Neutrophil (primary cell): Measurements from ENCODE around the gene GABRB2.

Experiments used
- H3K27ac ChIP-seq: fragments of 200-600 bp; sonication (generic); 2 replicates; pipeline ENCODE4 v1.5.1; 2016; ENCODE audit warnings: mild to moderate bottlenecking, moderate library complexity
- H3K27me3 ChIP-seq: fragments of 200-600 bp; sonication (generic); 2 replicates; pipeline ENCODE4 v1.6.0; 2016; ENCODE audit warnings: mild to moderate bottlenecking
- H3K36me3 ChIP-seq: fragments of 200-600 bp; sonication (generic); 2 replicates; pipeline ENCODE4 v1.5.1; 2017
- H3K4me1 ChIP-seq, 2 experiments: fragments of 200-600 bp in 1 of 2; sonication (generic) in 1 of 2; 1 replicate in 1 of 2; 2 replicates in 1 of 2; pipeline versions ENCODE4 v1.5.1 to v1.6.1; 2013 to 2016; ENCODE audit warnings: low read depth in 1 of 2, low read length in 1 of 2, mild to moderate bottlenecking in 1 of 2, moderate library complexity in 1 of 2; ENCODE audit not compliant: control insufficient read depth in 1 of 2, insufficient read depth in 1 of 2
- H3K4me3 ChIP-seq, 2 experiments: fragments of 200-600 bp in 1 of 2; sonication (generic) in 1 of 2; 1 replicate in 1 of 2; 2 replicates in 1 of 2; pipeline ENCODE4 v1.5.1; 2013 to 2016; ENCODE audit warnings: low read depth in 1 of 2, low read length in 1 of 2, mild to moderate bottlenecking in 1 of 2, moderate library complexity in 1 of 2
- H3K9me3 ChIP-seq: fragments of 200-600 bp; sonication (generic); 2 replicates; pipeline ENCODE4 v1.5.1; 2016
- TF ChIP-seq, protein P1 (sequence below): fragments of 200-600 bp; sonication (generic); IDR thresholded peaks from 2 replicates; pipeline ENCODE4 v1.5.1; 2016; ENCODE audit warnings: antibody characterized with exemption

GABRB2 gene

DNA sequence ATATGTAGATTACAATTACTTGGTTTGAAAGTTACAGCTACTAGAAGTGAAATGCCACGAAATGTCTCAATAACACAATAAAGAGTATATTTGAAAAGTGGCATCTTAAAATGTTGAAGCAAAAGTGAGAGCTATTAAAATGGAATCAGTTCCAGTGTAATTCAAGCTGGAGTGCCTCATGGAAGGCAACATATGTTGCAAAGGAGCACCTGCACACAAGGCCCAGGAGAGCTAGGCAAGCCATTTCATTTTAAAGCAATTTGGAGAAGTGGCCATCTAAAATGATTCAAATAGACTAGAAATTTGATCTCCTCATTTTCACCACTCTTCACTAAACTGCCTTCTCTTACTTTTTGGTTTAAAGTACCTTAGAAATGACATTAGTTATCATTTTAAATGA, 167.8 kb downstream of the GABRB2 start:
- TF ChIP-seq, protein P1, sequence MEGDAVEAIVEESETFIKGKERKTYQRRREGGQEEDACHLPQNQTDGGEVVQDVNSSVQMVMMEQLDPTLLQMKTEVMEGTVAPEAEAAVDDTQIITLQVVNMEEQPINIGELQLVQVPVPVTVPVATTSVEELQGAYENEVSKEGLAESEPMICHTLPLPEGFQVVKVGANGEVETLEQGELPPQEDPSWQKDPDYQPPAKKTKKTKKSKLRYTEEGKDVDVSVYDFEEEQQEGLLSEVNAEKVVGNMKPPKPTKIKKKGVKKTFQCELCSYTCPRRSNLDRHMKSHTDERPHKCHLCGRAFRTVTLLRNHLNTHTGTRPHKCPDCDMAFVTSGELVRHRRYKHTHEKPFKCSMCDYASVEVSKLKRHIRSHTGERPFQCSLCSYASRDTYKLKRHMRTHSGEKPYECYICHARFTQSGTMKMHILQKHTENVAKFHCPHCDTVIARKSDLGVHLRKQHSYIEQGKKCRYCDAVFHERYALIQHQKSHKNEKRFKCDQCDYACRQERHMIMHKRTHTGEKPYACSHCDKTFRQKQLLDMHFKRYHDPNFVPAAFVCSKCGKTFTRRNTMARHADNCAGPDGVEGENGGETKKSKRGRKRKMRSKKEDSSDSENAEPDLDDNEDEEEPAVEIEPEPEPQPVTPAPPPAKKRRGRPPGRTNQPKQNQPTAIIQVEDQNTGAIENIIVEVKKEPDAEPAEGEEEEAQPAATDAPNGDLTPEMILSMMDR: no peak
- Histone ChIP-seq H3K27ac (no peak overlapping the region), H3K36me3 (no peaks in the 10 kb centered on the region), H3K9me3 (no peaks in the 10 kb centered on the region), H3K4me3 (no peak overlapping the region), H3K27me3 (no peaks in the 10 kb centered on the region), H3K4me1 (no peaks in the 10 kb centered on the region)

DNA sequence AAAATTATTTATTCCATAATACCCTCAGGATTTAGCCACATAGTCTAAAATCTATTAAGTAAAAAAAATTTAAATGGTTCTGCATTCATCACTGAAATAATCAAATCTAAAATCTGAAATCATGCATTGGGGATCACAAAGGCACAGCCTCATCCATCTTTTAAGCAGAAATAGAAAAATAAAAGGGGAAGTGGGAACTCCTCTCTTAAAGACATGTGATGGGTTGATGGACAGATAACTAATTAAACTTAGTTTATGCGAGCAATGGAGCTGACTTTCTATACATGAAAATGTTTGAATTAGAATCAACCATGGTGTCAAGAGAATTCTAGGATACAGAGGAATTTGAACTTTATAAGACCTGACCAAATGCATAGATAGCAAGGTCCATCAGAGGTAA, 170.5 kb downstream of the GABRB2 start:
- Histone ChIP-seq H3K4me3 (no peak overlapping the region), H3K27ac (no peak overlapping the region), H3K9me3 (no peaks in the 10 kb centered on the region), H3K4me1 (no peaks in the 10 kb centered on the region), H3K27me3 (no peaks in the 10 kb centered on the region), H3K36me3 (no peaks in the 10 kb centered on the region)
- TF ChIP-seq, protein P1: no peak

DNA sequence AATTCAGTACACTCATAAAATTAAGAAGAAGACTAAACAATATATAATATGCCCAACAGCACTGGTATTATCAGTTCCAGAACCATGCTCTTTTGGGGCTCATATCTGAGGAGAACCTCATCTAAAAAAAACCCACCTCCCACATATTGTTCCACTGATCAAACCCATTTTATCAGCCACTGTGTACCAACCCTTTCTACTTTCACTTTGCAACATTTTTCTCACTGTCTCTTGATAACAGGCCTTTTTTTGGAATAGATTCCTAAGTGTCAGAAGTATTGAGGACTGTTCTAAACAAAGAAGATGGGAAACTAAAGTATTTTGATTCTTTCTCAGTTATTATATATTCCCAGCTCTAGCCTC, 173.2 kb downstream of the GABRB2 start:
- Histone ChIP-seq H3K36me3 (no peaks in the 10 kb centered on the region), H3K27ac (no peak overlapping the region), H3K27me3 (no peaks in the 10 kb centered on the region), H3K9me3 (no peaks in the 10 kb centered on the region), H3K4me1 (no peaks in the 10 kb centered on the region), H3K4me3 (no peak overlapping the region)
- TF ChIP-seq, protein P1: no peak

DNA sequence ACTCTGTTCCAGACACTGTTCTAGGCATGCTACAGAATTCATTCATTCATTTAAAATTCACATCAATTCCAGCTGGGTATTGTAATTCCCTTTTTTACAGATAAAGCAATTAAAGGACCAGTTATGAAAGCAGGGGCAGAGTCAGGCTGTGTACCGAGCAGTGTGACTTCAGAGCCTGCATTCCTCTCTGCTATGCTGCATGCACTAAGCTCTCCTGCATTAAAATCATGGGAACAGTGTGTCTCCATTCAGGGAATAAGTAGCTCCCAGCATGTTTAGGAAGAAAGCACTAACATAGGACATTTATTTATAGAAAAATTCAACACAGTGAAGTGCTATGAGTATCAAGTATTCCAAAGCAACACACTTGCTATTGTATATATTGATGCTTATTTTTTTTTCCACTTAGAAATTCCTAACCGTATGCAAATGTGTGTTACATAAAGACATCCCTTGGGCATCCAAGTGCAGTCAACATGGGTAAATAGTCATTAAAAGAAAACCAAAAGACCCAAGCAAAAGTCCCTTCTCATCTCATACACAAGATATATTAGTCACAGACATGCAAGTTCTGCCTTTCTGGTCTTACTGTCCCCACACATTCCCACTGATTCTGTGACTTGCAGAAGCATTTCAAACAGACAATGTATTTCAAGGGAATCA, 173.7 kb downstream of the GABRB2 start:
- H3K4me1 ChIP-seq: no peaks in the 10 kb centered on the region
- H3K4me3 ChIP-seq: no peak overlapping the region
- no peaks in the 10 kb centered on the region for H3K27me3 ChIP-seq
- TF ChIP-seq, protein P1: no peak
- no peaks in the 10 kb centered on the region for H3K36me3 ChIP-seq
- no peak overlapping the region for H3K27ac ChIP-seq
- H3K9me3 ChIP-seq: no peaks in the 10 kb centered on the region

DNA sequence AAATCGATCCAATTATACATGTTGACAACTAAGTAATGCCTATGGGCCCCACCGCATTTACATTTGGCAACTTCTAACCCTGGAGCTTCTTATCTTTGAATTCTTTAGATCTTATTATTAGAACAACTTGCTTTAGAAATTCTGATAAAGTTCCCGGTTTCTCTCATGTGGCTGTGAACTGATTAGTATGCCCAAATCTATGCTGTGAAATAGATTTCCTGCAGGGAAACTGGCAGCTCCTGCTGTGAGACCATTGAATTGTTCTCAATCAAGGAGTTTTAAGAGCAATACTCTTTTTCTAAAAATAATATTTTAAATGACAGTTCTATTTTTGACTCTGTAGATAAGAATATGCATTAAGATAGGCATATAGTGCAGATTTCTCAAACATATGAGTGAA, 177.5 kb downstream of the GABRB2 start:
- H3K36me3 ChIP-seq: no peaks in the 10 kb centered on the region
- H3K9me3 ChIP-seq: no peaks in the 10 kb centered on the region
- no peak overlapping the region for H3K4me3 ChIP-seq
- TF ChIP-seq, protein P1: no peak
- no peaks in the 10 kb centered on the region for H3K27me3 ChIP-seq
- no peaks in the 10 kb centered on the region for H3K4me1 ChIP-seq
- H3K27ac ChIP-seq: no peak overlapping the region

DNA sequence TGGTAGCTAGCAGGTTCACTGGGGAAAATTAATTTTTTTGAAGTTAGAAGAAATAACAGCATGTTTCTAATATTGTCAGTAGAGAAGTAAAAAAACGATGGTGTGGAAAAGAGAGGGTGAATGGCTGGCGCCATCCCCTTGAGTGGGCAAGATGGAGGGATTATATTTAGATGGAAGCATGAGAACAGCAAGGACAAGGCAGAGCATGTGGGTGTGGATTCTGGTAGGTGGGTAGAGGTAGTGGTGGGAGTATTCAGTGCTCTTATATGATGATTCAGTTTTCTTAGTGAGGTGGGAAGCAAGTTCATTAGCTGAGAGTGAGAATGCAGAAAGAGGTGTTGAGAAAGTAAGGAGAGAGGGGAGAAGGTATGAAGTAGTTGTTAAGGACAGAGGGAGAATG, 188.1 kb downstream of the GABRB2 start:
- TF ChIP-seq, protein P1: no peak
- H3K27ac ChIP-seq: no peak overlapping the region
- no peaks in the 10 kb centered on the region for H3K9me3 ChIP-seq
- no peaks in the 10 kb centered on the region for H3K36me3 ChIP-seq
- no peaks in the 10 kb centered on the region for H3K4me1 ChIP-seq
- H3K27me3 ChIP-seq: no peaks in the 10 kb centered on the region
- H3K4me3 ChIP-seq: no peak overlapping the region
